HepG2 (cell line): ENCODE data around the gene NARS2. TPM values are rescaled to one million over a fixed set of nuclear protein-coding genes. Genes with fewer than 3 reads are reported as not detected.

Source experiments
- ATAC-seq: fragments of 200-7000 bp; cut with Tn5 transposase; 3 replicates; pipeline ENCODE4 v1.9.1; 2020; ENCODE audit warnings: mild to moderate bottlenecking, moderate library complexity
- BruUV-seq: library from RNA; stranded (reverse); fragments of 400-500 nt; replicated peaks from 2 replicates; lab custom pipeline; 2021; lab: Mats Ljungman, UMichigan
- CTCF ChIA-PET: fragments of 300-600 bp; formaldehyde crosslinking; extraction: SDS; loops from one replicate; lab custom pipeline; 2021; ENCODE audit warnings: low total read pairs, inconsistent platforms, low intra/inter-chr PET ratio; lab: Yijun Ruan, JAX
- POLR2A ChIA-PET: fragments of 350-600 bp; sonication (Branson Sonifier 250); formaldehyde crosslinking; loops from one replicate; lab custom pipeline; 2020; ENCODE audit warnings: antibody characterized with exemption, inconsistent platforms; lab: Yijun Ruan, JAX
- DNase-seq: peaks from one replicate; pipeline ENCODE4 v3.0.0-alpha.2; 2015; ENCODE audit warnings: low spot score
- FAIRE-seq: peaks from 3 replicates; lab custom pipeline; 2011; peaks lifted over from hg19 to GRCh38; lab: Jason Lieb, UNC
- H2AFZ ChIP-seq: one replicate; pipeline ENCODE4 v1.6.1; 2011; ENCODE audit warnings: low read length, inconsistent platforms
- H3K27ac ChIP-seq: fragments of 300-600 bp; 3 replicates; pipeline ENCODE4 v1.8.0; 2011; ENCODE audit warnings: mixed run types, mild to moderate bottlenecking, mixed read lengths, low read length, inconsistent platforms; ENCODE audit not compliant: insufficient read depth; ENCODE audit errors: extremely low read length
- H3K27me3 ChIP-seq, 2 experiments: fragments of 200-600 bp in 1 of 2; 2 replicates in 1 of 2; 3 replicates in 1 of 2; pipeline versions ENCODE4 v1.6.0 to v1.8.0; 2011; ENCODE audit warnings: low read length in 2 of 2, mild to moderate bottlenecking in 2 of 2, moderate library complexity in 2 of 2, inconsistent platforms in 1 of 2; ENCODE audit not compliant: insufficient read depth in 2 of 2, control insufficient read depth in 1 of 2
- H3K36me3 ChIP-seq, 2 experiments: fragments of 200-600 bp in 1 of 2; replicated peaks in 1 of 2; 2 replicates in 1 of 2; 3 replicates in 1 of 2; pipeline versions ENCODE4 v1.5.1 to v1.8.0; 2011; ENCODE audit warnings: low read length in 2 of 2, inconsistent platforms in 1 of 2; ENCODE audit not compliant: insufficient read depth in 2 of 2, control insufficient read depth in 1 of 2
- H3K4me1 ChIP-seq: 2 replicates; pipeline ENCODE4 v1.5.1; 2012; ENCODE audit warnings: low read length, inconsistent platforms; ENCODE audit not compliant: insufficient read depth
- H3K4me2 ChIP-seq: 2 replicates; pipeline ENCODE4 v1.6.0; 2011; ENCODE audit warnings: low read depth, low read length, inconsistent platforms
- H3K4me3 ChIP-seq, 3 experiments: fragments of 200-600 bp in 1 of 3; sonication (generic), shearing (Covaris generic) in 1 of 3; replicated peaks in 1 of 3; 2 replicates each; pipeline ENCODE4 v1.5.1; 2011 to 2016; ENCODE audit warnings: low read length in 3 of 3, inconsistent platforms in 2 of 3, low read depth in 2 of 3, mild to moderate bottlenecking in 2 of 3, control low read depth in 1 of 3, mixed read lengths in 1 of 3; ENCODE audit not compliant: insufficient read depth in 1 of 3
- H3K79me2 ChIP-seq: one replicate; pipeline ENCODE4 v1.6.1; 2011; ENCODE audit warnings: low read length, inconsistent platforms; ENCODE audit not compliant: insufficient read depth
- H3K9ac ChIP-seq: 2 replicates; pipeline ENCODE4 v1.6.0; 2011; ENCODE audit warnings: mild to moderate bottlenecking, low read depth, low read length, inconsistent platforms; ENCODE audit not compliant: insufficient read depth
- H3K9me3 ChIP-seq: 2 replicates; pipeline ENCODE4 v1.5.1; 2012; ENCODE audit warnings: mild to moderate bottlenecking, low read length
- H4K20me1 ChIP-seq: 2 replicates; pipeline ENCODE4 v1.6.0; 2011; ENCODE audit warnings: inconsistent platforms, mild to moderate bottlenecking, low read length, moderate library complexity; ENCODE audit not compliant: insufficient read depth
- ATF4 ChIP-seq, 2 experiments: fragments of 450-650 bp in 1 of 2; sonication (generic) in 1 of 2; formaldehyde crosslinking; IDR thresholded peaks; 2 replicates each; pipeline versions ENCODE4 v1.5.0 to v1.8.0; 2020 to 2022; ENCODE audit warnings: mild to moderate bottlenecking in 1 of 2, missing genetic modification reagents in 1 of 2
- DR1 ChIP-seq: sonication (generic); formaldehyde crosslinking; IDR thresholded peaks from 2 replicates; pipeline ENCODE4 v1.8.0; 2021; ENCODE audit warnings: mild to moderate bottlenecking, missing genetic modification reagents, inconsistent platforms
- HINFP ChIP-seq: sonication (generic); formaldehyde crosslinking; IDR thresholded peaks from 2 replicates; pipeline ENCODE4 v1.4.0; 2020; ENCODE audit warnings: low read depth, mild to moderate bottlenecking, missing genetic modification reagents
- ISL2 ChIP-seq: sonication (generic); formaldehyde crosslinking; IDR thresholded peaks from 2 replicates; pipeline ENCODE4 v1.5.0; 2020; ENCODE audit warnings: missing genetic modification reagents
- MAFF ChIP-seq: IDR thresholded peaks from 2 replicates; pipeline ENCODE4 v1.6.1; 2011; ENCODE audit warnings: low read depth, low read length, improper control_type of control experiment
- NR2F6 ChIP-seq, 2 experiments: IDR thresholded peaks; 2 replicates each; pipeline ENCODE4 v1.6.1; 2016; ENCODE audit warnings: antibody characterized with exemption in 1 of 2, mild to moderate bottlenecking in 1 of 2
- PRDM15 ChIP-seq: sonication (generic); formaldehyde crosslinking; IDR thresholded peaks from 2 replicates; pipeline ENCODE4 v1.4.0; 2020; ENCODE audit warnings: missing genetic modification reagents
- SCMH1 ChIP-seq: sonication (generic); formaldehyde crosslinking; IDR thresholded peaks from 2 replicates; pipeline ENCODE4 v1.9.0; 2021; ENCODE audit warnings: missing genetic modification reagents, mild to moderate bottlenecking, borderline replicate concordance
- SP5 ChIP-seq: IDR thresholded peaks from 2 replicates; pipeline ENCODE4 v1.6.1; 2016; ENCODE audit warnings: low read depth, borderline replicate concordance
- TEAD2 ChIP-seq: sonication (generic); formaldehyde crosslinking; IDR thresholded peaks from 2 replicates; pipeline ENCODE4 v1.9.0; 2021; ENCODE audit warnings: missing genetic modification reagents
- TEF ChIP-seq: sonication (generic); formaldehyde crosslinking; IDR thresholded peaks from 2 replicates; pipeline ENCODE4 v1.5.0; 2020; ENCODE audit warnings: missing genetic modification reagents
- TOE1 ChIP-seq: sonication (generic); formaldehyde crosslinking; IDR thresholded peaks from 2 replicates; pipeline ENCODE4 v1.4.0; 2020; ENCODE audit warnings: mild to moderate bottlenecking, missing genetic modification reagents
- ZBTB1 ChIP-seq: sonication (generic); formaldehyde crosslinking; IDR thresholded peaks from 2 replicates; pipeline ENCODE4 v1.4.0; 2020; ENCODE audit warnings: missing genetic modification reagents, borderline replicate concordance
- ZBTB37 ChIP-seq: sonication (generic); formaldehyde crosslinking; IDR thresholded peaks from 2 replicates; pipeline ENCODE4 v1.4.0; 2020; ENCODE audit warnings: mild to moderate bottlenecking, missing genetic modification reagents
- ZEB1 ChIP-seq: IDR thresholded peaks from 2 replicates; pipeline ENCODE4 v1.6.1; 2012; ENCODE audit warnings: mild to moderate bottlenecking, low read depth, inconsistent platforms; ENCODE audit not compliant: insufficient replicate concordance
- ZNF160 ChIP-seq: sonication (generic); formaldehyde crosslinking; IDR thresholded peaks from 2 replicates; pipeline ENCODE4 v1.8.0; 2022; ENCODE audit warnings: mild to moderate bottlenecking, inconsistent platforms, missing genetic modification reagents
- ZNF253 ChIP-seq: sonication (generic); formaldehyde crosslinking; IDR thresholded peaks from 2 replicates; pipeline ENCODE4 v1.8.0; 2022; ENCODE audit warnings: mild to moderate bottlenecking, missing genetic modification reagents, borderline replicate concordance
- WGBS: methylation state at CpG from one replicate; pipeline ENCODE4 v1.1.6; 2017; ENCODE audit warnings: low lambda C conversion rate; 5-methylcytosine and 5-hydroxymethylcytosine counted together
- in situ Hi-C: cut with HindIII; loops from 2 replicates; pipeline ENCODE4 v1.10.0; 2017; ENCODE audit warnings: low pct_unique_long_range_greater_than_20kb; ENCODE audit not compliant: extremely low pct_ligation_motif_present
- intact Hi-C: fragments of 100-400 bp; cut with micrococcal nuclease; formaldehyde crosslinking; loops from one replicate; pipeline ENCODE4 v1.10.0; 2022; ENCODE audit not compliant: unreplicated experiment
- polyA plus RNA-seq, 8 experiments: library from polyadenylated mRNA; depleted of rRNA in 3 of 8; stranded (reverse) in 7 of 8; unstranded in 1 of 8; fragments of >200 nt; fragmentation: Illumina TruSeq in 4 of 8; extraction: Trizol in 4 of 8; gene quantifications; 2 replicates each; pipeline versions ENCODE4 v1.2.1 to v1.2.3, GENCODE V29; 2011 to 2016; ENCODE audit warnings: low read depth in 4 of 8, missing spikeins in 1 of 8, mixed read lengths in 1 of 8; ENCODE audit not compliant: insufficient read depth in 1 of 8
- total RNA-seq, 5 experiments: library from RNA; depleted of rRNA; stranded (reverse); fragments of >200 nt; fragmentation: Illumina TruSeq; extraction: Trizol; gene quantifications; 2 replicates each; pipeline ENCODE4 v1.2.3, GENCODE V29; 2016; ENCODE audit warnings: low read depth in 1 of 5

The NARS2 gene
- total and polyA plus RNA-seq, 2 of the 13 experiments (the other 11 are each of a cell fraction or from before 2014, with no cell fraction given) = 45.9 to 65.0 TPM

- no peaks in the 10 kb centered on the region for H3K9me3 ChIP-seq
- no peaks in the 10 kb centered on the region for H3K4me1 ChIP-seq
- H4K20me1 ChIP-seq = no peaks in the 10 kb centered on the region
- 97% methylated on average over 11 of the region's 11 CpGs for WGBS
- DNase-seq (no peak), ATAC-seq (no peak), FAIRE-seq (no peak)
- no peak overlapping the region for H3K27ac ChIP-seq
- no TSS peak for BruUV-seq
- no peak overlapping the region for H3K9ac ChIP-seq
- in situ Hi-C loops = no loop called here
- no peak overlapping the region for H3K4me2 ChIP-seq
- no peak for TF ChIP-seq ATF4 (CRISPR knock-in tag; IDR thresholded peaks at IDR 0.05)
- no peak for TF ChIP-seq ZNF253 (CRISPR knock-in tag)
- TF ChIP-seq TOE1 (CRISPR knock-in tag) = no peak
- no peak for TF ChIP-seq ISL2 (CRISPR knock-in tag)
- no peak for TF ChIP-seq HINFP (CRISPR knock-in tag)
- TF ChIP-seq PRDM15 (CRISPR knock-in tag) = no peak
- TF ChIP-seq ZNF160 (CRISPR knock-in tag) = no peak
- no peak for TF ChIP-seq ZBTB1 (CRISPR knock-in tag)
- TF ChIP-seq NR2F6 (IDR thresholded peaks at IDR 0.05) = no peak
- TF ChIP-seq NR2F6 (CRISPR knock-in tag; IDR thresholded peaks at IDR 0.05) = no peak
- no peak for TF ChIP-seq ZBTB37 (CRISPR knock-in tag)
- no peak for TF ChIP-seq TEF
- no peak for TF ChIP-seq TEAD2
- TF ChIP-seq ZEB1 = no peak
- TF ChIP-seq MAFF = no peak
- no peak for TF ChIP-seq DR1
- TF ChIP-seq SCMH1 = no peak
- no peak for TF ChIP-seq SP5
- intact Hi-C loops = no loop called here
- H2AFZ ChIP-seq = no peak overlapping the region
- CTCF ChIA-PET = no interaction called here
- POLR2A ChIA-PET = no interaction called here
- no peaks in the 10 kb centered on the region for H3K27me3 ChIP-seq
- H3K4me3 ChIP-seq = no peak overlapping the region
- H3K36me3 ChIP-seq = peaks cover 0 to 4% of the 10 kb centered on the region in 2 experiments; a peak in 1 of 5 replicates
- H3K79me2 ChIP-seq = no peaks in the 10 kb centered on the region
These were observed 146.9 kb downstream of the NARS2 start for GRCh38 chr11:78427615-78428265.
